ENCODE data around the gene TRAK2. TPM values are rescaled to one million over a fixed set of nuclear protein-coding genes. Genes with fewer than 3 reads are reported as not detected.

TRAK2 gene
- total and polyA plus RNA-seq, 2 experiments from 2014 or later = 6.7 to 17.0 TPM

DNA sequence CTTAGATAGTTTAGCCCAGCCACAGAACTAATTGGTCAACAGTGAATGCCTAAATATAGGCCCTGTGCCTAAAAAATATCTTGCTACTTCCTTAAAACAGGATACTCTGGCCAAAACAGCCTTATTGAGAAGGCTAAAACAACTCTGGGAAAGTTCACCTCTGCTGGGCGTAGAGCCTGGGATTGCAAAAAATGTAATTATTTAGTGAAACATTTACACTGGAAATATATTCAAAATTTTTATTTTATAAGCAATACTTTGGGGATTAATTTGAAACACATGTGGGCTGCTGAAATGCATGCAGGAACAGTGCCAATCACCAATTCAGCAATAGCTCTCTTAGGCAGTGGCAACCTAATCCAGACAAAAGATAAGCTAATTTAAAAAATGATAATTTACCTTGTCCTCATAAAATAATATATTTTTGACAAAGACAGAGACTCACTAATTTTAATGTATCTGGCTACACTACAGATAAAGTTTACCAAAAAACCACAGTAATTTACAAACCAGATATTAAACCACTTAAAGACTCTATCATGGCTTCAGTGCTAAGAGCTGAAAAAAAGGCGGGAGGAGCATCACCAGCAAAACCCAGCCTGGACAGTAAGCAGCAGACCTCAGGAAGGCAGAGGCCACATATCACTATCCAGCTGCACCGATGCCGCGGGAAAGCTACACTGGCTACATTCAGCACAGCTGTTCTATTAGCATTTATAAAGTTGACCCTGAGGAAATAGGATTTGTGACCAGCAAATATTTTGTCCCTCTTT, 18.5 kb downstream of the TRAK2 start (continued):
- TF ChIP-seq, protein P1, sequence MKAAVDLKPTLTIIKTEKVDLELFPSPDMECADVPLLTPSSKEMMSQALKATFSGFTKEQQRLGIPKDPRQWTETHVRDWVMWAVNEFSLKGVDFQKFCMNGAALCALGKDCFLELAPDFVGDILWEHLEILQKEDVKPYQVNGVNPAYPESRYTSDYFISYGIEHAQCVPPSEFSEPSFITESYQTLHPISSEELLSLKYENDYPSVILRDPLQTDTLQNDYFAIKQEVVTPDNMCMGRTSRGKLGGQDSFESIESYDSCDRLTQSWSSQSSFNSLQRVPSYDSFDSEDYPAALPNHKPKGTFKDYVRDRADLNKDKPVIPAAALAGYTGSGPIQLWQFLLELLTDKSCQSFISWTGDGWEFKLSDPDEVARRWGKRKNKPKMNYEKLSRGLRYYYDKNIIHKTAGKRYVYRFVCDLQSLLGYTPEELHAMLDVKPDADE (IDR thresholded peaks at IDR 0.05) = no peak
- TF ChIP-seq, protein P2, sequence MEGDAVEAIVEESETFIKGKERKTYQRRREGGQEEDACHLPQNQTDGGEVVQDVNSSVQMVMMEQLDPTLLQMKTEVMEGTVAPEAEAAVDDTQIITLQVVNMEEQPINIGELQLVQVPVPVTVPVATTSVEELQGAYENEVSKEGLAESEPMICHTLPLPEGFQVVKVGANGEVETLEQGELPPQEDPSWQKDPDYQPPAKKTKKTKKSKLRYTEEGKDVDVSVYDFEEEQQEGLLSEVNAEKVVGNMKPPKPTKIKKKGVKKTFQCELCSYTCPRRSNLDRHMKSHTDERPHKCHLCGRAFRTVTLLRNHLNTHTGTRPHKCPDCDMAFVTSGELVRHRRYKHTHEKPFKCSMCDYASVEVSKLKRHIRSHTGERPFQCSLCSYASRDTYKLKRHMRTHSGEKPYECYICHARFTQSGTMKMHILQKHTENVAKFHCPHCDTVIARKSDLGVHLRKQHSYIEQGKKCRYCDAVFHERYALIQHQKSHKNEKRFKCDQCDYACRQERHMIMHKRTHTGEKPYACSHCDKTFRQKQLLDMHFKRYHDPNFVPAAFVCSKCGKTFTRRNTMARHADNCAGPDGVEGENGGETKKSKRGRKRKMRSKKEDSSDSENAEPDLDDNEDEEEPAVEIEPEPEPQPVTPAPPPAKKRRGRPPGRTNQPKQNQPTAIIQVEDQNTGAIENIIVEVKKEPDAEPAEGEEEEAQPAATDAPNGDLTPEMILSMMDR (conservative IDR thresholded peaks at IDR 0.05; ENCODE audit: low read depth in 2 of 2) = no peak
- TF ChIP-seq NANOG (IDR thresholded peaks at IDR 0.05; ENCODE audit: borderline replicate concordance) = no peak

DNA sequence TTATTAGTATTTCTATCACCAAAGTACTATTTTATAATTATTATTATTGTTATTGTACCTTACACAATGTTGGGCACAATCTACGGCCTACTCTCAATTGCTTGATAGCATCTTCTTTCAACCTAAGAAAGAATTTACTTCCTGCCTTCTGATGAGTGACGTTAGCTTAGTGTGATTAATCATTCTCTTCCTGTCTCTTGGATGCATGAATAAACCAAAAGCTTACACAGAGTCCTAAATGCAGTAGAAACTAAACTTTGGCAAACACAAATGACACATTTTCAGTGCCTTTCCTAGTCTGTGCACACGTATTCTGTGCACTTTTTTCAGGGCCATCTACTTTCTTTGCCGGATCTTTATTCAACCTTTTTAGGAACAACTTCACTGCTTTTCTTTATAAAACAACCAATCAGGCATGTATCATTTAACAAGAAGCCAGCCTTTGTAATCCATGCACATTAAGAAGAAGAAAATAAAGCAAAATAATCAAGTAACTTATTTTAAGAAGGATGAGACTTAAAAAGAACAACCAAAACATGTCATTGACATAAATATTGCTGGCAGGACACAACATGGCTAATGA, 19.1 kb downstream of the TRAK2 start:
- no peak for ATAC-seq
- TF ChIP-seq NANOG (IDR thresholded peaks at IDR 0.05; ENCODE audit: borderline replicate concordance) = no peak
- no peak for TF ChIP-seq ZNF331 (CRISPR knock-in tag; IDR thresholded peaks at IDR 0.05; ENCODE audit: low read depth)
- TF ChIP-seq, protein P3, sequence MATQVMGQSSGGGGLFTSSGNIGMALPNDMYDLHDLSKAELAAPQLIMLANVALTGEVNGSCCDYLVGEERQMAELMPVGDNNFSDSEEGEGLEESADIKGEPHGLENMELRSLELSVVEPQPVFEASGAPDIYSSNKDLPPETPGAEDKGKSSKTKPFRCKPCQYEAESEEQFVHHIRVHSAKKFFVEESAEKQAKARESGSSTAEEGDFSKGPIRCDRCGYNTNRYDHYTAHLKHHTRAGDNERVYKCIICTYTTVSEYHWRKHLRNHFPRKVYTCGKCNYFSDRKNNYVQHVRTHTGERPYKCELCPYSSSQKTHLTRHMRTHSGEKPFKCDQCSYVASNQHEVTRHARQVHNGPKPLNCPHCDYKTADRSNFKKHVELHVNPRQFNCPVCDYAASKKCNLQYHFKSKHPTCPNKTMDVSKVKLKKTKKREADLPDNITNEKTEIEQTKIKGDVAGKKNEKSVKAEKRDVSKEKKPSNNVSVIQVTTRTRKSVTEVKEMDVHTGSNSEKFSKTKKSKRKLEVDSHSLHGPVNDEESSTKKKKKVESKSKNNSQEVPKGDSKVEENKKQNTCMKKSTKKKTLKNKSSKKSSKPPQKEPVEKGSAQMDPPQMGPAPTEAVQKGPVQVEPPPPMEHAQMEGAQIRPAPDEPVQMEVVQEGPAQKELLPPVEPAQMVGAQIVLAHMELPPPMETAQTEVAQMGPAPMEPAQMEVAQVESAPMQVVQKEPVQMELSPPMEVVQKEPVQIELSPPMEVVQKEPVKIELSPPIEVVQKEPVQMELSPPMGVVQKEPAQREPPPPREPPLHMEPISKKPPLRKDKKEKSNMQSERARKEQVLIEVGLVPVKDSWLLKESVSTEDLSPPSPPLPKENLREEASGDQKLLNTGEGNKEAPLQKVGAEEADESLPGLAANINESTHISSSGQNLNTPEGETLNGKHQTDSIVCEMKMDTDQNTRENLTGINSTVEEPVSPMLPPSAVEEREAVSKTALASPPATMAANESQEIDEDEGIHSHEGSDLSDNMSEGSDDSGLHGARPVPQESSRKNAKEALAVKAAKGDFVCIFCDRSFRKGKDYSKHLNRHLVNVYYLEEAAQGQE (IDR thresholded peaks at IDR 0.05; ENCODE audit: unreplicated experiment) = no peak
- TF ChIP-seq JUNB (IDR thresholded peaks at IDR 0.05; ENCODE audit: unreplicated experiment) = no peak
- no peak for TF ChIP-seq POLR2AphosphoS5 (IDR thresholded peaks at IDR 0.05; ENCODE audit: low read depth)
- TF ChIP-seq, protein P2 (conservative IDR thresholded peaks at IDR 0.05; ENCODE audit: low read depth in 2 of 2) = no peak

More for the DNA sequence above, 19.1 kb downstream of the TRAK2 start:
- Mint-ChIP-seq H3K4me1 (peaks cover 9% of the 10 kb centered on the region; the same call in 1 of the 3 replicates), H3K4me3 (no peak overlapping the region), H3K27ac (no peak overlapping the region), H3K9me3 (peaks cover 38% of the 10 kb centered on the region), H3K27me3 (ENCODE audit: insufficient read depth, low read depth, poor library complexity) (no peaks in the 10 kb centered on the region), H3K36me3 (ENCODE audit: low read depth) (peaks cover 32% of the 10 kb centered on the region)
- no peak overlapping the region for H3K4me3 ChIP-seq
- no peak overlapping the region for H3K27ac ChIP-seq (ENCODE audit: low read depth)
- no peak overlapping the region for H3K4me2 ChIP-seq
- H3K9me2 ChIP-seq (ENCODE audit: insufficient read depth) = no peaks in the 10 kb centered on the region
- peaks cover 4% of the 10 kb centered on the region; the same call in 1 of the 2 replicates for H3K4me1 ChIP-seq (ENCODE audit: insufficient read depth)
- peaks cover 34% of the 10 kb centered on the region for H3K79me2 ChIP-seq (replicated peaks; ENCODE audit: insufficient read depth)
- no peak for DNase-seq (ENCODE audit: low spot score)
- no peaks in the 10 kb centered on the region; the same call in none of the 2 replicates for H4K20me1 ChIP-seq (replicated peaks; ENCODE audit: insufficient read depth)
- no peak overlapping the region for H2AFZ ChIP-seq
- 0 out of 2 replicates have a peak, but pooled peaks cover 6% of the 10 kb centered on the region for H3K36me3 ChIP-seq (ENCODE audit: insufficient read depth)
- no peaks in the 10 kb centered on the region for H3K27me3 ChIP-seq (ENCODE audit: insufficient read depth)
- no peaks in the 10 kb centered on the region for H3F3A ChIP-seq (replicated peaks; ENCODE audit: low read depth)

Data from GM23338 (cell line).